ENCODE measurements around the gene ARL13B. TPM values are rescaled to one million over a fixed set of nuclear protein-coding genes. Genes with fewer than 3 reads are reported as not detected.

The ARL13B gene
- total and polyA plus RNA-seq, 2 donors (not counting 1 experiment from before 2014, with no cell fraction given), result 1.3 to 12.9 TPM

GRCh38 chr3:94081884-94082283, 101.9 kb downstream of the ARL13B start:
- Mint-ChIP-seq H3K9me3 (ENCODE audit: insufficient read depth) (no peaks in the 10 kb centered on the region), H3K4me1 (peaks cover 43% of the 10 kb centered on the region), H3K27ac (no peak overlapping the region), H3K27me3 (no peaks in the 10 kb centered on the region), H3K4me3 (no peak overlapping the region)
- H3K4me2 ChIP-seq (replicated peaks; ENCODE audit: low read depth, low read length, poor library complexity, severe bottlenecking), result no peak overlapping the region
- H3K27ac ChIP-seq (ENCODE audit: low read length in 2 of 2), result no peak overlapping the region
- H3K4me1 ChIP-seq (ENCODE audit: control insufficient read depth in 2 of 2, insufficient read depth in 2 of 2, low read length in 2 of 2), result peaks cover 7 to 12% of the 10 kb centered on the region in 2 donors
- TF ChIP-seq CTCF (IDR thresholded peaks at IDR 0.05) (no peak), EZH2 (IDR thresholded peaks at IDR 0.05; ENCODE audit: borderline replicate concordance, insufficient read depth, low read depth, low read length, poor library complexity, severe bottlenecking) (no peak)
- no peak for DNase-seq
- peaks cover 20% of the 10 kb centered on the region for H3K79me2 ChIP-seq (ENCODE audit: control insufficient read depth, insufficient read depth, low read length)
- H3K4me3 ChIP-seq (ENCODE audit: control extremely low read depth in 1 of 5, extremely low read depth in 1 of 5, insufficient read depth in 1 of 5, low read depth in 2 of 5, low read length in 4 of 5), result no peak overlapping the region
- H3K36me3 ChIP-seq (replicated peaks in 1 of 2; ENCODE audit: control extremely low read depth in 1 of 2, control insufficient read depth in 1 of 2, extremely low read depth in 1 of 2, insufficient read depth in 2 of 2, low read length in 1 of 2), result peaks cover 7 to 16% of the 10 kb centered on the region in 2 experiments
- intact Hi-C loops (cut with micrococcal nuclease), result no loop called here
- ChIA-PET POLR2A (no interaction called here), CTCF (interaction anchor here (0.8 to 1.7 kb wide), 2 partner anchors 12 to 77 kb away, joined by 3 to 6 read pairs; no protein-coding TSS in a partner anchor)
- WGBS (ENCODE audit: insufficient coverage), result 96% methylated on average over 3 of the region's 5 CpGs
- no peak overlapping the region for H2AFZ ChIP-seq (ENCODE audit: insufficient read depth, low read depth, low read length, poor library complexity, severe bottlenecking)
- ATAC-seq (ENCODE audit: low read depth), result no peak
- no peaks in the 10 kb centered on the region for H4K20me1 ChIP-seq (ENCODE audit: control insufficient read depth, insufficient read depth, low read length, poor library complexity, severe bottlenecking)
- H3K9ac ChIP-seq (ENCODE audit: low read length), result no peak overlapping the region
- H3K9me3 ChIP-seq (ENCODE audit: control extremely low read depth in 1 of 3, control insufficient read depth in 2 of 3, insufficient read depth in 1 of 3, low read length in 2 of 3), result no peaks in the 10 kb centered on the region
- no peaks in the 10 kb centered on the region for H3K27me3 ChIP-seq (replicated peaks in 1 of 4; ENCODE audit: control extremely low read depth in 1 of 4, control insufficient read depth in 3 of 4, insufficient read depth in 4 of 4, low read length in 3 of 4)

GRCh38 chr3:94082391-94082937, 102.5 kb downstream of the ARL13B start:
- Histone ChIP-seq H3K79me2 (ENCODE audit: control insufficient read depth, insufficient read depth, low read length) (peaks cover 14% of the 10 kb centered on the region), H4K20me1 (ENCODE audit: control insufficient read depth, insufficient read depth, low read length, poor library complexity, severe bottlenecking) (no peaks in the 10 kb centered on the region), H3K9me3 (ENCODE audit: control extremely low read depth in 1 of 3, control insufficient read depth in 2 of 3, insufficient read depth in 1 of 3, low read length in 2 of 3) (no peaks in the 10 kb centered on the region), H3K4me1 (ENCODE audit: control insufficient read depth in 2 of 2, insufficient read depth in 2 of 2, low read length in 2 of 2) (peaks cover 7 to 12% of the 10 kb centered on the region in 2 donors), H3K4me2 (replicated peaks; ENCODE audit: low read depth, low read length, poor library complexity, severe bottlenecking) (no peak overlapping the region), H3K27me3 (replicated peaks in 1 of 4; ENCODE audit: control extremely low read depth in 1 of 4, control insufficient read depth in 3 of 4, insufficient read depth in 4 of 4, low read length in 3 of 4) (no peaks in the 10 kb centered on the region), H3K4me3 (ENCODE audit: control extremely low read depth in 1 of 5, extremely low read depth in 1 of 5, insufficient read depth in 1 of 5, low read depth in 2 of 5, low read length in 4 of 5) (no peak overlapping the region), H3K27ac (ENCODE audit: low read length in 2 of 2) (no peak overlapping the region), H3K9ac (ENCODE audit: low read length) (no peak overlapping the region), H3K36me3 (replicated peaks in 1 of 2; ENCODE audit: control extremely low read depth in 1 of 2, control insufficient read depth in 1 of 2, extremely low read depth in 1 of 2, insufficient read depth in 2 of 2, low read length in 1 of 2) (peaks cover 4 to 13% of the 10 kb centered on the region in 2 experiments), H2AFZ (ENCODE audit: insufficient read depth, low read depth, low read length, poor library complexity, severe bottlenecking) (no peak overlapping the region)
- intact Hi-C loops (cut with micrococcal nuclease), result no loop called here
- Mint-ChIP-seq H3K9me3 (ENCODE audit: insufficient read depth) (no peaks in the 10 kb centered on the region), H3K27ac (no peak overlapping the region), H3K4me1 (peaks cover 42% of the 10 kb centered on the region), H3K4me3 (no peak overlapping the region), H3K27me3 (no peaks in the 10 kb centered on the region)
- no CpG with 5 or more reads among the region's 8 CpGs for WGBS (ENCODE audit: insufficient coverage)
- DNase-seq (no peak), ATAC-seq (ENCODE audit: low read depth) (no peak)
- ChIA-PET POLR2A (no interaction called here), CTCF (interaction anchor here (0.8 to 1.7 kb wide), 2 partner anchors 13 to 78 kb away, joined by 3 to 6 read pairs; no protein-coding TSS in a partner anchor)
- TF ChIP-seq EZH2 (IDR thresholded peaks at IDR 0.05; ENCODE audit: borderline replicate concordance, insufficient read depth, low read depth, low read length, poor library complexity, severe bottlenecking) (no peak), CTCF (IDR thresholded peaks at IDR 0.05) (no peak)
